ENCODE results near the gene NMNAT2. TPM values are rescaled to one million over a fixed set of nuclear protein-coding genes. Genes with fewer than 3 reads are reported as not detected.
A peak's percentile ranks its signal among the peaks of the same experiment; 100 is the strongest.
"Not testable (repeated sequence)": the region's sequence is repeated elsewhere in the genome, so short reads cannot be mapped to it uniquely, and the experiment has no call there.

The NMNAT2 gene
- total and polyA plus RNA-seq, 2 donors, result 0.23 to 0.28 TPM

DNA sequence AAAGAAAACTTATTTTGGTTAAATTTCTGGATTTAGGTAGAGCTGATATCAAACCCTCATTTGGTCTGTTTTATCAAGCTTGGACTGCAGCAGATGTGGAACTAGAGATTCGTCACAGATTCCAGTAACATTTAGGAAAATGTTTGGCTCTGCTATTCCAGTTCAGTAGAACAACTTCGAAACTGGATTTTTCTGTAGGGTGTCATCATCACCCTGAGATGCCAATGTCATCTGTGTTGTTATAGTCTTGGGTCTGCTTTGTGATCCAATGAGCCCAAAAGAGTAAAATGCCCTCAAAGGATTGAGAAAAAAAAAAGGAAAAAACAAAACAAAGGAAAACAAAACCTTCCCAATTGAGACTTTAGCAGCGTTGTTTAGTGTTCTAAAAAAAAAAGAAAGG, 176.7 kb downstream of the NMNAT2 start:
- Histone ChIP-seq H3K4me3 (ENCODE audit: low read length in 2 of 2) (no peak overlapping the region), H3K4me1 (ENCODE audit: control insufficient read depth in 2 of 2, insufficient read depth in 2 of 2, low read length in 2 of 2) (peaks cover 0 to 3% of the 10 kb centered on the region in 2 donors), H3K36me3 (ENCODE audit: control insufficient read depth in 2 of 2, insufficient read depth in 2 of 2, low read length in 1 of 2) (no peaks in the 10 kb centered on the region), H3K27me3 (ENCODE audit: control insufficient read depth in 2 of 2, insufficient read depth in 1 of 2, low read length in 1 of 2) (no peaks in the 10 kb centered on the region), H3K9me3 (ENCODE audit: control insufficient read depth in 2 of 2, insufficient read depth in 1 of 2, low read length in 1 of 2) (no peaks in the 10 kb centered on the region), H3K27ac (ENCODE audit: low read depth in 1 of 2, low read length in 1 of 2) (no peak overlapping the region)
- DNase-seq (ENCODE audit: low read depth in 6 of 9, low spot score in 9 of 9), result no peak
- 95% methylated on average over 3 of the region's 3 CpGs for WGBS

DNA sequence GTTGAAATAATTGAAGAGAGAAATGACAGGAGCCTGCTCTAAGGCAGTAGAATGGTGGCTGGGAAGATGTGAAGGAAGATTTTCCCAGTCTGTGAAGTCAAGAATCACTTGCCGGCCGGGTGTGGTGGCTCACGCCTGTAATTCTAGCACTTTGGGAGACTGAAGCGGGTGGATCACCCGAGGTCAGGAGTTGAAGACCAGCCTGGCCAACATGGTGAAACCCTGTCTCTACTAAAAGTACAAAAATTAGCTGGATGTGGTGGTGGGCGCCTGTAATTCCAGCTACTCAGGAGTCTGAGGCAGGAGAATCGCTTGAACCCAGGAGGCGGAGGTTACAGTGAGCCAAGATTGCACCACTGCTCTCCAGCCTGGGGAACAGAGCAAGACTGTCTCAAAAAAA, 177.3 kb downstream of the NMNAT2 start:
- 96% methylated on average over 8 of the region's 8 CpGs for WGBS
- H3K27me3 ChIP-seq (ENCODE audit: control insufficient read depth in 2 of 2, insufficient read depth in 1 of 2, low read length in 1 of 2); H3K9me3 ChIP-seq (ENCODE audit: control insufficient read depth in 2 of 2, insufficient read depth in 1 of 2, low read length in 1 of 2); H3K4me3 ChIP-seq (ENCODE audit: low read length in 2 of 2); H3K4me1 ChIP-seq (ENCODE audit: control insufficient read depth in 2 of 2, insufficient read depth in 2 of 2, low read length in 2 of 2); H3K27ac ChIP-seq (ENCODE audit: low read depth in 1 of 2, low read length in 1 of 2); H3K36me3 ChIP-seq (ENCODE audit: control insufficient read depth in 2 of 2, insufficient read depth in 2 of 2, low read length in 1 of 2); DNase-seq (ENCODE audit: low read depth in 6 of 9, low spot score in 9 of 9): not testable (repeated sequence)

DNA sequence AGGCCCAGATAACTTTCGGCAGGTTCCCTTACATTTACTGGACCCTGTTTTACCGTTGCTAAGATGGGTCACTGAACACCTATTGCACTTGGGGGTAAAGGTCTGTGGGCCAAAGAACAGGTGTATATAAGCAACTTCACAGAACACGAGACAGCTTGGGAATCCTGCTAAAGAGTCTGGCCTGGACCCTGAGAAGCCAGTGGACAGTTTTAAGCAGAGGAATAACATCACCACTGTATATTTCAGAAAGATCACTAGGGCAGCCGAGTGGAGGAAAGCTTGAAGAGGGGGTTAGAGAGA, 177.7 kb downstream of the NMNAT2 start:
- DNase-seq (ENCODE audit: low read depth in 6 of 9, low spot score in 9 of 9), result no peak
- WGBS, result 94% methylated on average over 4 of the region's 4 CpGs
- Histone ChIP-seq H3K4me3 (ENCODE audit: low read length in 2 of 2) (no peak overlapping the region), H3K36me3 (ENCODE audit: control insufficient read depth in 2 of 2, insufficient read depth in 2 of 2, low read length in 1 of 2) (no peaks in the 10 kb centered on the region), H3K27ac (ENCODE audit: low read depth in 1 of 2, low read length in 1 of 2) (no peak overlapping the region), H3K4me1 (ENCODE audit: control insufficient read depth in 2 of 2, insufficient read depth in 2 of 2, low read length in 2 of 2) (peaks cover 0 to 5% of the 10 kb centered on the region in 2 donors), H3K27me3 (ENCODE audit: control insufficient read depth in 2 of 2, insufficient read depth in 1 of 2, low read length in 1 of 2) (no peaks in the 10 kb centered on the region), H3K9me3 (ENCODE audit: control insufficient read depth in 2 of 2, insufficient read depth in 1 of 2, low read length in 1 of 2) (no peaks in the 10 kb centered on the region)

DNA sequence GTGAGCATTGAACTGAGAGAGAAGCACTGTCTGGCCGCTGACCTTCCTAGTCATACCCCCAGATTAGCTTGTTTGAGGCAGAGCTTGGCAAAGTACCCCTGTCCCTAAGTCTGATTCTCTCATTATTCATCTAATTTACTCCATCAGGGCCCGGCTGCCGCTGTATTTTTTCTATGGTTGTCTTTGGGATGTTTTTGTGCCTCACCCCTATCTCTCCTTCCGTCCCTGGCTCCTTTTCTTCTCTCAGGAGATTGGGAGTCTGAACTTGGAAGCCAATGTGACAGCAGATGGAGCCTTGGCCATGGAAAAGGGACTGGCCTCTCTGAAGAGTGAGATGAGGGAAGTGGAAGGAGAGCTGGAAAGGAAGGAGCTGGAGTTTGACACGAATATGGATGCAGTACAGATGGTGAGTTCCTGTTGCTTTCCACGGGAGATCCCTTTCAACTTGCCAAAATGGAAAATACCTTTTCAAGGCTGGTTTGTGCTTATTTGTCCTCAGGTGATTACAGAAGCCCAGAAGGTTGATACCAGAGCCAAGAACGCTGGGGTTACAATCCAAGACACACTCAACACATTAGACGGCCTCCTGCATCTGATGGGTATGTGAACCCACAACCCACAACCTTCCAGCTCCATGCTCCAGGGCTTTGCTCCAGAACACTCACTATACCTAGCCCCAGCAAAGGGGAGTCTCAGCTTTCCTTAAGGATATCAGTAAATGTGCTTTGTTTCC, 178.2 kb downstream of the NMNAT2 start:
- no peaks in the 10 kb centered on the region for H3K36me3 ChIP-seq (ENCODE audit: control insufficient read depth in 2 of 2, insufficient read depth in 2 of 2, low read length in 1 of 2)
- no peak for DNase-seq (ENCODE audit: low read depth in 6 of 9, low spot score in 9 of 9)
- peaks cover 0 to 6% of the 10 kb centered on the region in 2 donors for H3K4me1 ChIP-seq (ENCODE audit: control insufficient read depth in 2 of 2, insufficient read depth in 2 of 2, low read length in 2 of 2)
- H3K9me3 ChIP-seq (ENCODE audit: control insufficient read depth in 2 of 2, insufficient read depth in 1 of 2, low read length in 1 of 2), result no peaks in the 10 kb centered on the region
- H3K27ac ChIP-seq (ENCODE audit: low read depth in 1 of 2, low read length in 1 of 2), result no peak overlapping the region
- no peak overlapping the region for H3K4me3 ChIP-seq (ENCODE audit: low read length in 2 of 2)
- H3K27me3 ChIP-seq (ENCODE audit: control insufficient read depth in 2 of 2, insufficient read depth in 1 of 2, low read length in 1 of 2), result no peaks in the 10 kb centered on the region
- 87% methylated on average over 8 of the region's 8 CpGs for WGBS

DNA sequence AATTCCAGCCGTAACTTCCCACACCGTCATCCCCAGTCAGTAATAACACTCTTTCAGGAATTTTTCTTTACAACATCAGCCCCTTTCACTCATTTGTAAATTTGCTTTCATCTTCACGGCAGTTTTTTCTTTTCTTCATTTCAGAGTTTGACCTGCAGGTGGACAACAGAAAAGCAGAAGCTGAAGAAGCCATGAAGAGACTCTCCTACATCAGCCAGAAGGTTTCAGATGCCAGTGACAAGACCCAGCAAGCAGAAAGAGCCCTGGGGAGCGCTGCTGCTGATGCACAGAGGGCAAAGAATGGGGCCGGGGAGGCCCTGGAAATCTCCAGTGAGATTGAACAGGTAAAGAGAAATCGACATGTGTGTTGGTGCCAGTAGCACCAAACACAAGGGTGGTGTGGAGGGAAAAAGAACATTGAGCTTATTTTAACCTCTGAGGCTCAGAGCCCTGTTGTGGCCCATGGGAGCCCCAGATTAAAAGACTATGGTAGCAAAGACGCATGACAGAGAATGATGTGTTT, 178.9 kb downstream of the NMNAT2 start:
- Histone ChIP-seq H3K9me3 (ENCODE audit: control insufficient read depth in 2 of 2, insufficient read depth in 1 of 2, low read length in 1 of 2) (no peaks in the 10 kb centered on the region), H3K27me3 (ENCODE audit: control insufficient read depth in 2 of 2, insufficient read depth in 1 of 2, low read length in 1 of 2) (no peaks in the 10 kb centered on the region), H3K4me1 (ENCODE audit: control insufficient read depth in 2 of 2, insufficient read depth in 2 of 2, low read length in 2 of 2) (peaks cover 0 to 8% of the 10 kb centered on the region in 2 donors), H3K36me3 (ENCODE audit: control insufficient read depth in 2 of 2, insufficient read depth in 2 of 2, low read length in 1 of 2) (no peaks in the 10 kb centered on the region), H3K4me3 (ENCODE audit: low read length in 2 of 2) (no peak overlapping the region), H3K27ac (ENCODE audit: low read depth in 1 of 2, low read length in 1 of 2) (no peak overlapping the region)
- WGBS, result 93% methylated on average over 7 of the region's 7 CpGs
- DNase-seq (ENCODE audit: low read depth in 6 of 9, low spot score in 9 of 9), result no peak

DNA sequence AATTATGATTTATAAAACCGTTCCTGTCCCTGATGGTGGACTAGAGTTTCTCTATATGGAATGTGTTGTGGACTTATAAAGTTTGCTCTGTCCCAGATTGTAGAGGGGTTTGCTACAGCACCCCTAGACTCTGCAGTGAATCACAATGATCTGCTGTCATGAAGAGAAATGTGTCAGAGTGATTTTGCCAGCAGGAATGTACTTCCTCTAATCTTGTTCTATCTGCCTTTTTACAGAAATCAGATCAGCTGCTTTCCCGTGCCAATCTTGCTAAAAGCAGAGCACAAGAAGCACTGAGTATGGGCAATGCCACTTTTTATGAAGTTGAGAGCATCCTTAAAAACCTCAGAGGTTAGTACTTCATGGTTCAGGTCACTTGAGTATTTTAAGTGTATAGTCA, 180.1 kb downstream of the NMNAT2 start:
- DNase-seq (ENCODE audit: low read depth in 6 of 9, low spot score in 9 of 9), result no peak
- H3K4me1 ChIP-seq (ENCODE audit: control insufficient read depth in 2 of 2, insufficient read depth in 2 of 2, low read length in 2 of 2), result peaks cover 0 to 10% of the 10 kb centered on the region in 2 donors
- no peak overlapping the region for H3K4me3 ChIP-seq (ENCODE audit: low read length in 2 of 2)
- no peak overlapping the region for H3K27ac ChIP-seq (ENCODE audit: low read depth in 1 of 2, low read length in 1 of 2)
- H3K9me3 ChIP-seq (ENCODE audit: control insufficient read depth in 2 of 2, insufficient read depth in 1 of 2, low read length in 1 of 2), result no peaks in the 10 kb centered on the region
- H3K27me3 ChIP-seq (ENCODE audit: control insufficient read depth in 2 of 2, insufficient read depth in 1 of 2, low read length in 1 of 2), result no peaks in the 10 kb centered on the region
- no peaks in the 10 kb centered on the region for H3K36me3 ChIP-seq (ENCODE audit: control insufficient read depth in 2 of 2, insufficient read depth in 2 of 2, low read length in 1 of 2)
- WGBS, result 89% methylated on average over 2 of the region's 2 CpGs

DNA sequence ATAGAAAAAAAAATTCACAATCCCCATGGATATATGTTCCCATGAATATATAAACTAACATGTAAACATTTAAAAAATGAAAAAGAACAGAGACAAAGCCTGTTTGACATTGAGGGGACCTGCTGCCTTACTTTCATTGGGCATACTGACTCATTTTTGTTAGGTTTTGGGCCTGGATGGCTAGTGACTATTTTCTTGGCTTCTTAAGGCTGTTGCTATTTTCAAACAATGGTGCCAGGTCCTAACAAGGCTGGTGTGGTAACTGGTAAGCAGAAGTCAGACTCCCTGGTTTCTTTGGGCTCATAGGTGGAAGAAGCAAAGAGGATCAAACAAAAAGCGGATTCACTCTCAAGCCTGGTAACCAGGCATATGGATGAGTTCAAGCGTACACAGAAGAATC, 181.1 kb downstream of the NMNAT2 start:
- H3K27ac ChIP-seq (ENCODE audit: low read depth in 1 of 2, low read length in 1 of 2), result no peak overlapping the region
- no peaks in the 10 kb centered on the region for H3K9me3 ChIP-seq (ENCODE audit: control insufficient read depth in 2 of 2, insufficient read depth in 1 of 2, low read length in 1 of 2)
- H3K36me3 ChIP-seq (ENCODE audit: control insufficient read depth in 2 of 2, insufficient read depth in 2 of 2, low read length in 1 of 2), result no peaks in the 10 kb centered on the region
- H3K27me3 ChIP-seq (ENCODE audit: control insufficient read depth in 2 of 2, insufficient read depth in 1 of 2, low read length in 1 of 2), result no peaks in the 10 kb centered on the region
- DNase-seq (ENCODE audit: low read depth in 6 of 9, low spot score in 9 of 9), result no peak
- WGBS, result 97% methylated on average over 2 of the region's 2 CpGs
- peaks cover 0 to 10% of the 10 kb centered on the region in 2 donors for H3K4me1 ChIP-seq (ENCODE audit: control insufficient read depth in 2 of 2, insufficient read depth in 2 of 2, low read length in 2 of 2)
- no peak overlapping the region for H3K4me3 ChIP-seq (ENCODE audit: low read length in 2 of 2)

DNA sequence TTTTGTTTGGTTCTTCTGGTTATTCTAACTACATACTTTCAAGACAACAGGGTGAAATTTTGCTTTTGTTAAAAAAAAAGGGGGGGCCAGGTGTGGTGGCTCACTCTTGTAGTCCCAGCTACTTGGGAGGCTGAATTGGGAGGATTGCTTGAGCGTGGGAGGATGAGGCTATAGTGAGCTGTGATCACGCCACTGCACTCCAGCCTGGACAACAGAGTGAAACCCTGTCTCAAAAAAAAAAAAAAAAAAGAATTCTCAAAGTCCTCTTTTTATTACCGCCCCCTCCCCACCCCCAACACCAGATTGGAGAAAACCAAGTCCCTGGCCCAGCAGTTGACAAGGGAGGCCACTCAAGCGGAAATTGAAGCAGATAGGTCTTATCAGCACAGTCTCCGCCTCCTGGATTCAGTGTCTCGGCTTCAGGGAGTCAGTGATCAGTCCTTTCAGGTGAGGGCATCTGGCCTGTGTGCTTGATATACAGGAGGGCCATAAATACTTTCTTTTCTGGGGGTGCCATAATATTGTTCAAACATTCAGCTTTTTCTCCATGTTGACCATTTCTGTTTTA, 181.9 kb downstream of the NMNAT2 start:
- Histone ChIP-seq H3K9me3 (ENCODE audit: control insufficient read depth in 2 of 2, insufficient read depth in 1 of 2, low read length in 1 of 2) (no peaks in the 10 kb centered on the region), H3K27me3 (ENCODE audit: control insufficient read depth in 2 of 2, insufficient read depth in 1 of 2, low read length in 1 of 2) (no peaks in the 10 kb centered on the region), H3K36me3 (ENCODE audit: control insufficient read depth in 2 of 2, insufficient read depth in 2 of 2, low read length in 1 of 2) (no peaks in the 10 kb centered on the region), H3K27ac (ENCODE audit: low read depth in 1 of 2, low read length in 1 of 2) (no peak overlapping the region), H3K4me1 (ENCODE audit: control insufficient read depth in 2 of 2, insufficient read depth in 2 of 2, low read length in 2 of 2) (peaks cover 0 to 10% of the 10 kb centered on the region in 2 donors), H3K4me3 (ENCODE audit: low read length in 2 of 2) (no peak overlapping the region)
- 96% methylated on average over 6 of the region's 6 CpGs for WGBS
- DNase-seq (ENCODE audit: low read depth in 6 of 9, low spot score in 9 of 9), result no peak

DNA sequence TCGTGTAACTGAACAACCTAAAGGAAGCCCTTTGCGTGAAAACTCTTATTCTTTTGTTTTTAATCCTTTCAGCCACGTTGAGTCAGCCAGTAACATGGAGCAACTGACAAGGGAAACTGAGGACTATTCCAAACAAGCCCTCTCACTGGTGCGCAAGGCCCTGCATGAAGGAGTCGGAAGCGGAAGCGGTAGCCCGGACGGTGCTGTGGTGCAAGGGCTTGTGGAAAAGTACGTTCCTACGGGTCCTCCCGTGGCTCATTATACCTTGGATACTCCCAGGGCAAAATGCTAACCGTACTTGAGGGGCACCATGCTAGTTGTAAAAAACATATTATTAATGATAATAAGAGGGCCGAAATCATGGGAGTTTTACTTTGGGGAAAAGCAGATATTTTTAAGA, 182.7 kb downstream of the NMNAT2 start:
- H3K27ac ChIP-seq (ENCODE audit: low read depth in 1 of 2, low read length in 1 of 2), result peak overlapping the region; percentile 61 to 77
- H3K4me1 ChIP-seq (ENCODE audit: control insufficient read depth in 2 of 2, insufficient read depth in 2 of 2, low read length in 2 of 2), result peaks cover 0 to 10% of the 10 kb centered on the region in 2 donors
- H3K9me3 ChIP-seq (ENCODE audit: control insufficient read depth in 2 of 2, insufficient read depth in 1 of 2, low read length in 1 of 2), result no peaks in the 10 kb centered on the region
- no peak overlapping the region for H3K4me3 ChIP-seq (ENCODE audit: low read length in 2 of 2)
- H3K36me3 ChIP-seq (ENCODE audit: control insufficient read depth in 2 of 2, insufficient read depth in 2 of 2, low read length in 1 of 2), result no peaks in the 10 kb centered on the region
- WGBS, result 93% methylated on average over 14 of the region's 14 CpGs
- no peaks in the 10 kb centered on the region for H3K27me3 ChIP-seq (ENCODE audit: control insufficient read depth in 2 of 2, insufficient read depth in 1 of 2, low read length in 1 of 2)
- no peak for DNase-seq (ENCODE audit: low read depth in 6 of 9, low spot score in 9 of 9)

Data from thymus (tissue), 11 donors.